ENCODE results near the gene ZC3H10.

- TF ChIP-seq LEF1 (IDR thresholded peaks at IDR 0.05; ENCODE audit: borderline replicate concordance) (no peak), SP1 (IDR thresholded peaks at IDR 0.05) (no peak), FOXK2 (IDR thresholded peaks at IDR 0.05) (no peak), BHLHE40 (IDR thresholded peaks at IDR 0.05; ENCODE audit: borderline replicate concordance) (no peak), ZNF384 (IDR thresholded peaks at IDR 0.05) (no peak), FOXA1 (IDR thresholded peaks at IDR 0.05) (no peak), ELF4 (IDR thresholded peaks at IDR 0.05) (no peak), NFRKB (IDR thresholded peaks at IDR 0.05) (no peak)
Observed at GRCh38 chr12:56097738-56098137, 20.3 kb upstream of the ZC3H10 start.

Data from HEK293T (cell line).